HG02763 (cell line): ENCODE measurements around the gene NEK5.
"Not testable (repeated sequence)": the region's sequence is repeated elsewhere in the genome, so short reads cannot be mapped to it uniquely, and the experiment has no call there.

ENCODE experiments used
- ATAC-seq: cut with Tn5 transposase; IDR thresholded peaks from one replicate; pipeline ENCODE4 v1.9.1; 2021; ENCODE audit warnings: mild to moderate bottlenecking, moderate library complexity; ENCODE audit not compliant: unreplicated experiment

NEK5 gene

DNA sequence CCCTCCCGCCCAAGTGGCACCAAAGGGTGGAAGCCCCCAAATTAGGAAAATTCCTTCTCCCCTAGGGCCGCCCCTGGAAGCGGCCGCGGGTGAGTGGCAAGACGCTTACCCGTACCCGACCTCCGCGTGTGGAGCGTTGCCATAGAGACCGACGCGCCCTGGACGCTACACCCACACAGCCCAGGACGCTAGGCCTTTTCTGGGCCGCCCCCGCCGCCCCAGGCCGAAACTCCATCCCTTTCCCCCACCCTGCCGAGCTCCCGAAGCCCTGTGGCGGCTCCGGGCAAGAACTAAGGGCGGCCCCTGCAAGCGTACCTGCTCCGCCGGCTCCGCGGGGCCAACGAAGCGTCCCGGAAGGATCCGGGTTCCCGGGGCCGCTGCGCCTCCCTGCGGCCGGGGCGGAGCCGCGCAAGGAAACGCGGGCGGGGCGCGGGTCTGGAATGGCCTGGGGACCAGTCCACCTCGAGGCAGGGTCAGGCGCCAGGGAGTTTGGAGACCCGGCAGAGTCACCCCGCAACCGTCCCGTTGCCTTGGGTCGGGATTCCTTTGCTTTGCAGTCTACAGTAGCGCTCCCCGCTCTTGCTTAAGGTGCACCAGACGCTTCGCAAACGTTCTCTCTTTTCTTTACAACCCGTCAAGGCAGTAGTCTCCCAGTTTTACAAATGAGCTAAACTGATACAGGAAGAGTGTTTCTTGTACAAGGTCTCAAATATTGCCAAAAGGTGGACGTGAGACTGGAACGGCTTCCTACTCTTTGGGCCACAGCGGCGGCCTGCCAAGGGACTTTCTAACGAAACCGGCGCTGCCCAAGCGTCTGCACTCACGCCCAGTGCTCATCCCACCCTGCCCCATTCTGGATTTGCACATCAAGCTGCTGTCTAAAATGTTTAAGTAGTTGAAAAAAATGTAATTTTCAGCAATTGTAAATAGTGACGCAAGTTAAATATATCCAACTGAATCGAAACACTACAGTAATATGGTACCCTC is at the start of gene NEK5:
TSS of gene NEK5 (minus strand) at position 360 of the 987 bp plus-strand sequence. CDS start 1,591 bp downstream, outside the sequence.
- ATAC-seq = peak; percentile 66

DNA sequence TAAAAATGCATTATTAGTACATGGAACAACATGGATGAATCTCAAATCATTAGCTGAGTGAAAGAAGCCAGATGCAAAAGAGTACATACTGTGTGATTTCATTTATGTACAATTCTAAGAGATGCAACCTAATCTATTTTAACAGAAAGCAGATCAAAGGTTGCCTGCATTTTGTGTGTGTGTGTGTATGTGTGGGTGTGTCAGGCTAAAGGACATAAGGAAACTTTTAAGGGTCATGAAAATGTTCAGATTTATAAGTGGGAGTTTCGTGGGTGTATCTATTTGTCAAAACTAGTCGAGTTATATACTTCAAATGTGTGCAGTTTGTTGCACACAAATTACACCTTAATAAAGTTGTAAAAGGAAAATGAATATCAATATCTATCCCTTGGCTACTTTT is 48.4 kb upstream of the NEK5 start:
- no peak for ATAC-seq

DNA sequence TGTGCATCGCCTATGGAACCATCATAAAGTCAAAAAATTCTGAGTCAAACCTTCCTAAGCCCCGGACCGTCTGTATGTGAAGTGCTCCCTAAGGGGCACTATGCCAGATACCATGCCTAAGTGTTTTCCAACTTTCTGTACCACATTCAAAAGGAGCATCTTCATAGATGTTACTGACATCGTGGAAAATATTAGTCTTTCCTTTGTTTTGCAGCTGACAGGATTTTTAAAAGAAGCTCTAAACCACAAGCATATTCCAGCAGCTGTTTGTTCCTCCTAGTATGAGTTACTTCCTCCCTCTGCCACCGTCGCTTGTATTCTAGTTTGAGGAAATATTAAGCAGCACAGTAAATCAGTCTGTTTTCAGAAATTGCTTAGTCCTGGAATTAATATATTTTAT is 45.1 kb upstream of the NEK5 start:
- not testable (repeated sequence) for ATAC-seq

DNA sequence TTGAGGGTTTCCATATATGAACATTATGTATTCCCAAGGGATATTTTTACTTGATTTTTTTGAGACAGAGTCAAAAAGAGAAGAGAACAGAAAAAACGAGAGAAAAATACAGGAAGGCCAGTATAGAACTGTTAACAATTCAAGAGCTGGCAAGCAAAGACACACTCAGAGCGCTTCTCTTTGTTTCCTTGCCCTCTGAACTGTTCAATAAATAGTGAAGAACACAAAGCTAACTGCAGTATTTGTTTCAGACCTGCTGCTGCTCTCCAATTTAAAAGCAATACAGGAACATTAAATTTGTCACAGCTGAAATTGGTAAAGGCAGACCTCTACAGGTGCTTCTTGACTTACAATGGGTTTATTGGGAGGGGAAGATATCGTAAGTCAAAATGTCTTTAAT is 44.5 kb upstream of the NEK5 start:
- no peak for ATAC-seq

DNA sequence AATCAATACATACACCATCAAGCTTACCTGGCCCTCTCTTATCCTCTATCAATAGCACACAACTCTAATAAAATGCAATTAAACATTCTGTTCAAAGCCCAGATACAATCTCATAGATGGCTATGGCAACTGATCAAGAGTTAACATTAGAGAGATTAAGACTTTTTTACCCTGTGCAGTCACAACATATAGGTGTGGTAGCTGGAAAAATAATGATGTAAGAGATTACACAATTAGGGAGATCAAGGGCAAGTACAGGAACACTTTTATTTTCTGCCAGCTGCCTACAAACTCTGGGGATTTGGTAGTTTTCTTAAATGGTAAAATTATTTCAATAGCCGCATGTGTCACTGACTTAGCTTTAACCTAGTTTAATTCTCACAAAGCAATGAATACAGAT is 42.8 kb upstream of the NEK5 start:
- not testable (repeated sequence) for ATAC-seq

GRCh38 chr13:52170828-52171391 is 42.0 kb upstream of the NEK5 start:
- ATAC-seq = not testable (repeated sequence)

GRCh38 chr13:52169839-52170238 is 41.0 kb upstream of the NEK5 start:
- no peak for ATAC-seq

- ATAC-seq = no peak
Observed at GRCh38 chr13:52165411-52165810, 36.5 kb upstream of the NEK5 start.

GRCh38 chr13:52164989-52165388 is 36.1 kb upstream of the NEK5 start:
- no peak for ATAC-seq

DNA sequence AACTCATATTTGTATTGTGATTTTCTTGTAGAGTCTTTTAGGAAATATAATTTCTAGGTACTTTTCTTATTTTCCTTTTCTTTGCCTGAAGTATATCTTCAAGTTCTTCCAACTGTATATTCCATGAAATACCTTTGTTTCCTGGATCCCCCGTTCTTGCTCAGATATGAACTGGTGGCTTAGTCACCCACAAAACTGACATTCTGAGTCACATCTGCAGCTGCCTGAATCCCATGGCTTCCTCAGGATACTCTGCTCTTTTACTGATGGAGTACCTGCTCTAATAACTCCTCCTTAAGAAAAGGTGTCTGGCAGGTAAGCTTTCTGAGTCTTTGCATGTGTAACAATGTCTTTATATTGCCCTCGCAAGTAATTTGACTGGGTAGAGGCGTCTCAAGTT is 35.0 kb upstream of the NEK5 start:
- ATAC-seq = not testable (repeated sequence)

- no peak for ATAC-seq
Observed at GRCh38 chr13:52162279-52163101, 33.6 kb upstream of the NEK5 start.

DNA sequence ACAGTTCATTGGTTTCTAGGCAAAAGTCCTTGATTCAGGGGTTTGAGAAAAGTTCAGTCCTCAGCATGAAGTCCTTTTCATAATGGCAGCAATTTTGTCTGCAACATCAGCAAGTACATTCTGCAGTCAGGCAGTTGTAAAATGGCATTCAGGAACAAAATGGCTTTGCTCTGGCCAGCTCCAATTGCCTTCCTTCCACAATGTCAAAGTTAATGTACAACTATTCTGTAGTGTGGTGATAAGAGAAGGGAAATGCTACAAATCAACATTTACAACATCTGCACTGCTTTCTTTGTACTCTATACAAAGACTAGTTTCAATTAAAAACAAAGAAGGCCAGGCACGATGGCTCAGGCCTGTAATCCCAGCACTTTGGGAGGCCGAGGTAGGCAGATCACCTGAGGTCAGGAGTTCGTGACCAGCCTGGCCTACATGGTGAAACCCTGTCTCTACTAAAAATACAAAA is 32.3 kb upstream of the NEK5 start:
- no peak for ATAC-seq

DNA sequence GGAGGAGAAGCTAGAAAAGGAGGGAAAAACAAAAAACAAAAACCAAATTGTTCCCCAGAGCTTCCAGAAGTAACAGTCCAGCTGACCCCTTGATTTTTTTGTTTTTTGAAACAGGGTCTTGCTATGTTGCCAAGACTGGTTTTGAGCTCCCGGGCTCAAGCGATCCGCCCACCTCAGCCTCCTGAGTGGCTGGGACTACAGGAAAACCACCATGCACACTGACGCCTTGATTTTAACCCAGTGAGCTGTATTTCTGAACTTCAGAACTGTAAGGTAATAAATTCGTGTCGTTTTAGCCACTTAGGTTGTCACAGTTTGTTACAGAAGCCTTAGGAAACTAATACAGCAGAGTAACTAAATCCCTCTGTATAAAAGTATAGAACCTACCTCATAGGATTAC is 31.6 kb upstream of the NEK5 start:
- no peak for ATAC-seq

DNA sequence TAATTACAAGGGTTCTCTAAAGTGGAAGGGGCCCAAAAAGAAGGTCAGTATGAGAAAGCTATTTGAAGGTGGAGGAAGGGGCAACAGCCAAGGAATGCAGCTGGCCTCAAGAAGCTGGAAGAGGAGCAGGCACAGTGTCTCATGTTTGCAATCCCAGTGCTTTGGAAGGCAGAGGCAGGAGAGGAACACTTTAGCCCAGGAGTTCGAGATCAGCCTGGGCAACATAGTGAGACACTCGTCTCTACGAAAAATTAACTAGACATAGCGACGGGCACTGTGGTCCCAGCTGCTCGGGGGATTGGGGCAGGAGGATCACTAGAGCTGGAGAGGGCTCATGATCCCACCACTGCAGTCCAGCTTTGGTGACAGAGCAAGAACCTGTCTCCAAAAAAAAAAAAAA is 31.2 kb upstream of the NEK5 start:
- ATAC-seq = no peak

DNA sequence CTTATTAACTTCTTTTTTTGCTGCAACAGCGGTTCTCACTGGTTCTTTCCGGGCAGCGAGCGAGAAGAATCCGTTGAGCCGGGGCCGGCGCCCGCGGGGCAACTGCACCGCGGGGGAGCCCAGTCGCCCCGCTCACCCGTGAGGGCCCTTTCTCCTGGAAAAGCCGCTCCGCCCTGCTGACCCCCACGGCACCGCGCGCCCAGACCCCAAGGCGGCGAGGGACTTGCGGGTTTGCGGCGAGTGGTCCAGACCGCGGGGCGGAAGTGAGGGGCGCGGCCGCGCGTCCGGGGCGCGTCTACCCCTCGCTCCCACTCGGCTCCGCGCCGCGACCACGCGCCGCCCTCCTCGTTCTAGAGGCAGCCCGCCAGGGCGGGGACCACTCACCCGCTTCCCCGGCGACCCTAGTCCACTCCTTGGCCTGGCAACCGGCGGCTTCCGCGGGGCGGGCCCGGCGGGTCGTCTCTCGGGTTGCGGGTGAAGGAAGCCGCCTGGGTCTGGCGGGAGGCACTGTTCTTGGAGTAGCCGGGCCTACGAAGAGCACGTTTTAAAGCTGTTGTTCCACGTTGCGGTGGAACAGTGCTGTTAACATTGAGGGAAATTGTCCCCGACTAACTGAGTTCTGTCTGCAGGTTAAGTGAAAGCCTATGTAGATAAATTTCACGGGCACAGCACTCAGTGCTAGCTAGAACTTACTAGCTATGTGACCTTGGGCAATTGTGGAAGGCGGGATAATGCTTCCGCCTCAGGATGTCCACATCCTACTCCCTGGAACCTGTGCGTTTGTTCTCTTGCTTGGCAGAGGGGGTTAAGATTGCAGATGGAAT is 30.5 kb upstream of the NEK5 start, which contains the start of gene NEK3:
TSS of gene NEK3 (minus strand) at position 439 of the 824 bp plus-strand sequence. CDS start 3,406 bp downstream, outside the sequence.
- peak; percentile 80 for ATAC-seq

DNA sequence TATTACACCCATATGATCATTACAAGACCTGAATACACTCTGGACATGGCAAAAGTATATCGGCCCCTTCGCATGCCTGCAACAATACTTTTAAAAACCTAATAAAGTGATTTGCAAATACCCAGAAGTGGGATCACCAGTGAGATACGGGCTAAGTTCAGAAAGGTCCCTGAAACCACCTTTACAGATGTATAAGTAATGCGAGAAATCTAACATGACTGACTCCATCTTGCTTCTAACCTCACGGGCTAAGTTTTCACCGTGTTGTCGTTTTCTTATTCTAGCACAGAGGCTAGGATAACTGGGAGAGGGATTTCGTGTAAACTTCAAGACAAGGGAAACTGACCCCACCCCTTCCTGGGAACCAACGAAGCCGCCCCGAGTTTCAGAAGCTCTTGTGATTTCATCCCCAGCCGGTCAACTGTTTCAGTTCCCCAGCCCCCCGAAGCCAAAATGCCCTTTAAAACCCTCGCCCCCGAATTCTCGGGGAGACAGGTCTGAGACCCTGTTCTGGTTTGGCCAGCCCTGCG is 29.8 kb upstream of the NEK5 start:
- no peak for ATAC-seq

- ATAC-seq = no peak
Observed at GRCh38 chr13:52156724-52157261, 27.9 kb upstream of the NEK5 start.

- no peak for ATAC-seq
Observed at GRCh38 chr13:52155177-52155576, 26.3 kb upstream of the NEK5 start.

GRCh38 chr13:52147225-52147624 is 18.4 kb upstream of the NEK5 start:
- no peak for ATAC-seq

GRCh38 chr13:52141299-52141698 is 12.4 kb upstream of the NEK5 start:
- ATAC-seq = no peak
